HG02943 (cell line): Measurements from ENCODE around the gene PITX1.

ENCODE experiments used
- ATAC-seq: cut with Tn5 transposase; IDR thresholded peaks from one replicate; pipeline ENCODE4 v1.9.1; 2021; ENCODE audit warnings: mild to moderate bottlenecking, low read depth, moderate library complexity; ENCODE audit not compliant: unreplicated experiment

PITX1 gene

DNA sequence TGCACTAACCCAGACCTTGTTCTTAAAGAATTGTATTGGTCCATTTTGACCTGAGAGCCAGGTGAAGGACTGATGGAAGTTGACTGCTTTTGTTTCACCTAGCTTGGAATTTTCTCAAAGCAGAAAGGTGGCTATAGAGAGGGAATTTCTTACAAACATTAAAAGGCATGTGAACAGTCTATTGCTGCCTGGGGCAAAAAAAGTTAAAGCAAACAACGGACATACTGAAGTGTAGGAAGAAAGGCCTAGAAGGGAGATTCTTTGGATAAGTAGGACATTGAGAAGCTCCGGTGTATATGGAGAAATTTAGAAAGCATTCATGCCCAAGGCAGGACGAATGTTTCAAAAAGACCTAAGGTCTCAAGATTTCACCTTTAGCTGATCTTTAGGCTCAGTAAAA, 54.6 kb downstream of the PITX1 start:
- no peak for ATAC-seq
